Mesothelial cell of epicardium (in vitro differentiated cells): Measurements from ENCODE around the gene SERPINB8. TPM values are rescaled to one million over a fixed set of nuclear protein-coding genes. Genes with fewer than 3 reads are reported as not detected.
"Not testable (repeated sequence)": the region's sequence is repeated elsewhere in the genome, so short reads cannot be mapped to it uniquely, and the experiment has no call there.

Experiments used
- DNase-seq, 2 experiments: peaks; one replicate each; pipeline ENCODE4 v3.0.0; 2021; ENCODE audit warnings: low spot score in 2 of 2; ENCODE audit not compliant: unreplicated experiment in 2 of 2
- H3K27ac Mint-ChIP-seq: 2 replicates; pipeline ENCODE4 v1.8.0; 2021; ENCODE audit warnings: mixed read lengths
- H3K27me3 Mint-ChIP-seq: 2 replicates; pipeline ENCODE4 v1.8.0; 2021; ENCODE audit warnings: low read depth, mixed read lengths
- H3K36me3 Mint-ChIP-seq: 2 replicates; pipeline ENCODE4 v1.8.0; 2021; ENCODE audit warnings: mixed read lengths
- H3K4me1 Mint-ChIP-seq: 2 replicates; pipeline ENCODE4 v1.8.0; 2021; ENCODE audit warnings: mixed read lengths
- H3K4me3 Mint-ChIP-seq: 2 replicates; pipeline ENCODE4 v1.8.0; 2021; ENCODE audit warnings: mild to moderate bottlenecking, moderate library complexity, mixed read lengths
- H3K9me3 Mint-ChIP-seq: 2 replicates; pipeline ENCODE4 v1.8.0; 2021; ENCODE audit warnings: mixed read lengths
- CTCF ChIP-seq: fragments of 200-600 bp; sonication (generic); IDR thresholded peaks from one replicate; pipeline ENCODE4 v1.5.0; 2021; ENCODE audit warnings: antibody characterized with exemption; ENCODE audit not compliant: unreplicated experiment
- total RNA-seq: library from RNA; stranded (reverse); gene quantifications from 3 replicates; pipeline ENCODE4 v1.2.1, GENCODE V29; 2021

The SERPINB8 gene
- total RNA-seq = 5.3 to 6.4 TPM (median 5.6 TPM) in 3 replicates

GRCh38 chr18:63969942-63970808 is at the start of gene SERPINB8:
Gene SERPINB8, plus strand, starts transcription at chr18:63970081. Its CDS starts 8,228 bp downstream, at chr18:63978309.
- Mint-ChIP-seq H3K4me3 (peak within 1 kb of the TSS; percentile 90), H3K4me1 (peaks cover 28% of the 10 kb centered on the region), H3K9me3 (peaks cover 3% of the 10 kb centered on the region), H3K27me3 (no peaks in the 10 kb centered on the region), H3K36me3 (no peaks in the 10 kb centered on the region), H3K27ac (peak within 1 kb of the TSS; percentile 98)
- peak; percentile 84 to 96 for DNase-seq
- no peak for TF ChIP-seq CTCF

- DNase-seq = no peak
- H3K36me3 Mint-ChIP-seq = no peaks in the 10 kb centered on the region
- no peak overlapping the region for H3K27ac Mint-ChIP-seq
- H3K4me1 Mint-ChIP-seq = no peaks in the 10 kb centered on the region
- H3K27me3 Mint-ChIP-seq = peaks cover 19% of the 10 kb centered on the region
- TF ChIP-seq CTCF = no peak
- H3K9me3 Mint-ChIP-seq = no peaks in the 10 kb centered on the region
- no peak overlapping the region for H3K4me3 Mint-ChIP-seq
Observed at GRCh38 chr18:63922049-63922448, 47.8 kb upstream of the SERPINB8 start.

GRCh38 chr18:63924551-63924950 is 45.3 kb upstream of the SERPINB8 start:
- Mint-ChIP-seq H3K4me3 (no peak overlapping the region), H3K9me3 (no peaks in the 10 kb centered on the region), H3K27ac (no peak overlapping the region), H3K4me1 (no peaks in the 10 kb centered on the region), H3K27me3 (peaks cover 11% of the 10 kb centered on the region), H3K36me3 (no peaks in the 10 kb centered on the region)
- no peak for TF ChIP-seq CTCF
- DNase-seq = no peak

- H3K4me3 Mint-ChIP-seq = no peak overlapping the region
- peaks cover 13% of the 10 kb centered on the region for H3K27me3 Mint-ChIP-seq
Observed at GRCh38 chr18:63928331-63928730, 41.5 kb upstream of the SERPINB8 start.

GRCh38 chr18:63929369-63929768 is 40.5 kb upstream of the SERPINB8 start:
- H3K9me3 Mint-ChIP-seq, H3K27me3 Mint-ChIP-seq, H3K36me3 Mint-ChIP-seq, H3K27ac Mint-ChIP-seq, DNase-seq, H3K4me1 Mint-ChIP-seq, H3K4me3 Mint-ChIP-seq: not testable (repeated sequence)

More at GRCh38 chr18:63928331-63928730, 41.5 kb upstream of the SERPINB8 start:
- Mint-ChIP-seq H3K9me3 (no peaks in the 10 kb centered on the region), H3K4me1 (no peaks in the 10 kb centered on the region), H3K36me3 (no peaks in the 10 kb centered on the region), H3K27ac (no peak overlapping the region)
- no peak for DNase-seq
- no peak for TF ChIP-seq CTCF

- Mint-ChIP-seq H3K27me3 (peaks cover 7% of the 10 kb centered on the region), H3K36me3 (no peaks in the 10 kb centered on the region), H3K4me1 (no peaks in the 10 kb centered on the region), H3K9me3 (no peaks in the 10 kb centered on the region), H3K4me3 (no peak overlapping the region), H3K27ac (no peak overlapping the region)
- TF ChIP-seq CTCF = no peak
- DNase-seq = no peak
Observed at GRCh38 chr18:63930773-63931354, 39.0 kb upstream of the SERPINB8 start.
